RKO (cell line): Measurements from ENCODE around the gene SH3D19.
"Not testable (repeated sequence)": the region's sequence is repeated elsewhere in the genome, so short reads cannot be mapped to it uniquely, and the experiment has no call there.

Experiments
- DNase-seq: peaks from one replicate; pipeline ENCODE4 v3.0.0-alpha.2; 2016; ENCODE audit warnings: low spot score

The SH3D19 gene

GRCh38 chr4:151325111-151325948, at the start of gene SH3D19:
SH3D19 (minus strand) TSS chr4:151325605; CDS start chr4:151325352, 253 bp downstream.
- peak; percentile 81 for DNase-seq

- peak; percentile 88 for DNase-seq
These were observed 37.2 kb upstream of the SH3D19 start for GRCh38 chr4:151362404-151363164.

GRCh38 chr4:151361966-151362365, 36.6 kb upstream of the SH3D19 start:
- no peak for DNase-seq

- DNase-seq = no peak
These were observed 35.7 kb upstream of the SH3D19 start for GRCh38 chr4:151361126-151361525.

- no peak for DNase-seq
These were observed 34.2 kb upstream of the SH3D19 start for GRCh38 chr4:151359576-151359975.

- no peak for DNase-seq
These were observed 32.9 kb upstream of the SH3D19 start for GRCh38 chr4:151358266-151358665.

GRCh38 chr4:151356510-151356909, 31.1 kb upstream of the SH3D19 start:
- peak; percentile 56 for DNase-seq

GRCh38 chr4:151355155-151355554, 29.8 kb upstream of the SH3D19 start:
- no peak for DNase-seq

GRCh38 chr4:151347490-151348235, 22.3 kb upstream of the SH3D19 start:
- no peak for DNase-seq

- no peak for DNase-seq
These were observed 19.5 kb upstream of the SH3D19 start for GRCh38 chr4:151344948-151345347.

- DNase-seq = no peak
These were observed 15.5 kb upstream of the SH3D19 start for GRCh38 chr4:151340751-151341385.

GRCh38 chr4:151339467-151339866, 14.1 kb upstream of the SH3D19 start:
- no peak for DNase-seq

GRCh38 chr4:151331276-151332042, 6.1 kb upstream of the SH3D19 start:
- DNase-seq = peak; percentile 47

GRCh38 chr4:151329217-151330007, 4.0 kb upstream of the SH3D19 start:
- peak; percentile 50 for DNase-seq

- no peak for DNase-seq
These were observed 493 bp upstream of the SH3D19 start for GRCh38 chr4:151325949-151326246.

- DNase-seq = peak; percentile 96
These were observed 674 bp downstream of the SH3D19 start for GRCh38 chr4:151324752-151325110.

- DNase-seq = no peak
These were observed 1.2 kb downstream of the SH3D19 start for GRCh38 chr4:151324124-151324751.

- DNase-seq = no peak
These were observed 1.7 kb downstream of the SH3D19 start for GRCh38 chr4:151323667-151324066.

GRCh38 chr4:151322570-151322969, 2.8 kb downstream of the SH3D19 start:
- DNase-seq = no peak

- not testable (repeated sequence) for DNase-seq
These were observed 3.2 kb downstream of the SH3D19 start for GRCh38 chr4:151322161-151322560.
